Activated CD4-positive, CD25-positive, alpha-beta regulatory T cell treated with anti-CD3 and anti-CD28 coated beads, Interleukin-2, amount 50 U/mL, for 24 hours (primary cell): ENCODE data around the gene AGO3.
A peak's percentile ranks its signal among the peaks of the same experiment; 100 is the strongest.

Source experiments
- ATAC-seq, 2 donors: fragments of 150-1000 bp; cut with Tn5 transposase; one replicate each; pipeline ENCODE4 v1.10.0; 2021; ENCODE audit warnings: mild to moderate bottlenecking in 1 of 2, moderate library complexity in 1 of 2

Gene AGO3

DNA sequence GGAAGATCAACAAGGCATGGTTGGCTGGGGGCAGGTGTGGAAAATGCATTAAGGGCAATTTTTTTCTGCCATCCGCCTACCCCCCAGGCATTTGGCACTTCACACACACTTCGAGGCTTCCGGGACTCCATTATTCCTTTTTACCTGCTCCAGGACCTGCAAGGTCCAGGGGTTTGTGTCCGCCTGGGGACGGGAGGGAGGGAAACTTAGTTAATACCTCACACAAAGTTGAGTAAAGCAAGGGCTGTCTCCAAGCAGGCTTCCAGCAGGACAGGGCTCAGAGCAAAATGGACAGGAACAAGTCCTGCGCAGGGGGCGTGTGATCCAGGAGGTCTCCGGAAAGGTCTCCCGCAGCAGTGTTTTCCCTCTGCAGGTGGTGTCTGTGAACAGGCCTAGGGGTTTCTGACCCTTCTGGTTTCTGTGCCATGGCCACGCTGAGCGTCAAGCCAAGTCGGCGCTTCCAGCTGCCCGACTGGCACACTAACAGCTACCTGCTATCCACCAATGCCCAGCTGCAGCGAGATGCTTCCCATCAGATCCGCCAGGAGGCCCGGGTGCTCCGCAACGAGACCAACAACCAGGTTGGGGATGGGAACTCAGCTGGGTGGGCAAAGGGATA, 153.7 kb downstream of the AGO3 start:
- no peak for ATAC-seq

DNA sequence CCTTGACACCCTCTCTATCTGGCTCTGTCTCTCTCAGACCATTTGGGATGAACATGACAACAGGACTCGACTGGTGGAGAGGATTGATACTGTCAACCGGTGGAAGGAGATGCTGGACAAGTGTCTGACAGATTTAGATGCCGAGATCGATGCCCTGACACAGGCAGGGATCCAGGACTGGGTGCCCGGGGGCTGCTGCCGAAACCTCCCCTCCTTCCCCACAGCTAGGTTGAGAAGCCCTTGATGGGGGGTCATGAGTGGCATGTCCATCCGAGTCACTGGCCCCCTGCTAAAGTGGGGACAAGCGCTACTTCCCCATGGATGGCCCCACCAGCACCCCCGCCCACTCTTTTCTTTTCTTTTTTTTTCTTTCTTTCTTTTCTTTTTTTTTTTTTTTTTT, 154.2 kb downstream of the AGO3 start:
- ATAC-seq, result no peak

GRCh38 chr1:36085686-36086526, 155.0 kb downstream of the AGO3 start:
- no peak for ATAC-seq

- no peak for ATAC-seq
These were observed 155.8 kb downstream of the AGO3 start for GRCh38 chr1:36086529-36087232.

DNA sequence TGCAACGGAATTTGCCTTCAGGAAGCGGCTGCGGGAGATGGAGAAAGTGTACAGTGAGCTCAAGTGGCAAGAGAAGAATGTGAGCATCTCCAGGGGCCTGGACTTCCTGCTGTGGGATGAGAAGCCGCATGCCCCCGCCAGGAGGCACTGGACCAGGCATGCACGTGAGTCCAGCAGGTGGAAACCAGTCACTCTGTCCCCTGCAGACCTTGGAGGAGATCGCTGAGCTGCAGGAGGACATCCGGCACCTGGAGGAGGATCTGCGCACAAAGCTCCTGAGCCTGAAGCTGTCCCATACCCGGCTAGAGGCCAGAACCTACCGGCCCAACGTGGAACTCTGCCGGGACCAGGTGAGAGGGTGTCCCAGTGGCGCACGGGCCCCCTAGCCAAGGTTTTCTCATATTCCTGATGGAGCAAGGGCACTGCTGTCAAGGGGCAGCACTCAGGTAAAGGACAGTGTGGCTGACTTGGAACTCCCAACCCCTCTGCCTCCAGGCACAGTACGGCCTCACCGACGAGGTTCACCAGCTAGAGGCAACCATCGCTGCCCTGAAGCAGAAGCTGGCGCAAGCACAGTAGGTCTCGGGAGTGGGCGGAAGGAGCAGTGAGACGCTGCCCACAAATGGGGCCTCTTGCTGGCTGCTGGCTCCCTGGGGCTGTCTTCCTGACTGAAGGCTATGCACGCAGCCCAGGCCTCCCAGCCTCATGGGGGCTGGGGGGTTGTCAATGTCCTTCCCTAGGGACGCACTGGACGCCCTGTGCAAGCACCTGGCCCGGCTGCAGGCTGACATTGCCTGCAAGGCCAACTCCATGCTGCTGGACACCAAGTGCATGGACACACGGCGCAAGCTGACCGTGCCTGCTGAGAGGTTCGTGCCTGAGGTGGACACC, 156.6 kb downstream of the AGO3 start:
- no peak for ATAC-seq

GRCh38 chr1:36088265-36088576, 157.3 kb downstream of the AGO3 start:
- ATAC-seq, result peak; percentile 10 to 19

DNA sequence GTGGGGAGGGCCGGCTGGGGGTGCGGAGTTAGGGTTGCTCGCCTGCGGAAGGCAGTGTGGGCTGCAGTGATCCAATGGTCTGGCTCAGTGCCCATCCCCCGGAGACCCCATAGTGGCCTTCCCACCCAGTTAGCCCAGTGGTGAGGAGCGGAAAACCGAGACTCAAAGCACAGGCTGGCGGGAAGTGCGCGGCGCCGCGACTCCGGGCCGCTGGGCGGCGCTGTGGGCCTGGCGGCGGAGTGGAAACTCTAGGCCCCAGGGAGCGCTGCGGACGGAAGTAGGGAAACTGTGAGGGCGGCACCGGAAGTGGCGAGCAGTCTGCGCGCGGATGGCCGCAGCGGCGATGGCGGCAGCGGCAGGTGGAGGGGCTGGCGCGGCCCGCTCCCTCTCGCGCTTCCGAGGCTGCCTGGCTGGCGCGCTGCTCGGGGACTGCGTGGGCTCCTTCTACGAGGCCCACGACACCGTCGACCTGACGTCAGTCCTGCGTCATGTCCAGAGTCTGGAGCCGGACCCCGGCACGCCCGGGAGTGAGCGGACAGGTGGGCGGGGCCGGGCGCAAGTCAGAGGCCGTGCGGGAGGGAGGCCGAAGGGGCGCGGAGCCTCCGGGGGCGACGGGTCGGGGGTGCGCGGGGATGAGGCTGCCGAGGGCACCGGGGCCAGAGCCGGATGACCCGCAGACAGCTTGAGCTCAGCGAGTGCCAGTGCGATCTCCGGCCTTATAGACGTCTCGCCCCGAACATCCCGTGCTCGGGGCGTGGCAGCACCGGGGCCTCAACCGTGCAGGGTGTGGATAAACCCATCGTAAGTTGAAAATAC, 157.9 kb downstream of the AGO3 start, which contains the start of gene ADPRS:
Gene ADPRS (plus strand): TSS at position 316 of the 816 bp plus-strand sequence. CDS start 13 bp downstream, at position 329.
- peak; percentile 90 to 92 for ATAC-seq

DNA sequence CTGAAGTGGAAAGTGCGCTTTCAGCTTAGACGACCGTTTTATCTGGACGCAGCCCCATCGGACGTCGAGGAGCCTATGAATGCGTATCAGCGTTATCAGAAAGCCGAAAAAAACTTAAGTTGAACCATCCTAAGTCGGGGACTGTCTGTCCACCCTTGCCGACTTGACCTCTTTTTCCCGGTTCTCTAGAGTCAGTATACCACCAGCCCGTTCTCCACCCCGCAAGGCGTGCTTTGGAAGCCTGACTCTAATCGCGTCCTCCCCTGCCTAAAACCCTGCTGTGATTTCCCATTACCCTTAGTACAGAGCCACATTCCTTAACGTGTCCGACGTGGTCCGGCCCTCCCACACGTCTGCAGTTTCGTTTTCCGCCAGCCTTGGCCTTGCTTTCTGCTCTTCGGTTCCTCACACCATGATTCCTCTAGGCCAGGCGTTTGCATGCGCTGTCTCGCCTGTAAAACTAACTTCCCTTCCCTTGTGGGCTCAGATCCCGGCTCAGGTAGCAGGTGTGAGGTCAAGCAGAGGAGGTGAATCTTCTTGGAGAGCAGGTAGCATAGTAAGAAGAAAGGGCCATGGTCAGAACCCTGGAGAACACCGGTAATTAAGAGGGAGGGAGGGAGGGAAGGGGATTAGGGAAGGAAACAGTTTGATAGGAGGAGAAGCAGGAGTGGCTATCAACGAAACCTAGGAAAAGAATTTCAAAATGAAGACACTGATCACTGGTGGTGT, 158.7 kb downstream of the AGO3 start:
- ATAC-seq, result no peak

DNA sequence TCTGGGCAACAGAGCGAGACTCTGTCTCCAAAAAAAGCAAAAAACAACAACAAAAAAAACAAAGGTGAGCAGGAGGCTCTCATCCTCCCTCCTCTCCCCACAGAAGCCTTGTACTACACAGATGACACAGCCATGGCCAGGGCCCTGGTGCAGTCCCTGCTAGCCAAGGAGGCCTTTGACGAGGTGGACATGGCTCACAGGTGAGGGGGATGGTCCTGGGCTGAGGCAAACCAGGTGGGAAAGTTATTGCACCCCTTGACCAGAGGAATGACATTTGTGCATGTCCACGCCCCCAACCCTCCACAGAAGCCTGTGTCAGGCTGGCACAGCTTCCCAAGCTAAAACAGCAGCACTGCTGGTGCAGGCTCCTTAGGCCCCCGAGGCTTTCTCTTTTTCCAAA, 160.2 kb downstream of the AGO3 start:
- ATAC-seq, result no peak

GRCh38 chr1:36091698-36092097, 160.8 kb downstream of the AGO3 start:
- ATAC-seq, result no peak

DNA sequence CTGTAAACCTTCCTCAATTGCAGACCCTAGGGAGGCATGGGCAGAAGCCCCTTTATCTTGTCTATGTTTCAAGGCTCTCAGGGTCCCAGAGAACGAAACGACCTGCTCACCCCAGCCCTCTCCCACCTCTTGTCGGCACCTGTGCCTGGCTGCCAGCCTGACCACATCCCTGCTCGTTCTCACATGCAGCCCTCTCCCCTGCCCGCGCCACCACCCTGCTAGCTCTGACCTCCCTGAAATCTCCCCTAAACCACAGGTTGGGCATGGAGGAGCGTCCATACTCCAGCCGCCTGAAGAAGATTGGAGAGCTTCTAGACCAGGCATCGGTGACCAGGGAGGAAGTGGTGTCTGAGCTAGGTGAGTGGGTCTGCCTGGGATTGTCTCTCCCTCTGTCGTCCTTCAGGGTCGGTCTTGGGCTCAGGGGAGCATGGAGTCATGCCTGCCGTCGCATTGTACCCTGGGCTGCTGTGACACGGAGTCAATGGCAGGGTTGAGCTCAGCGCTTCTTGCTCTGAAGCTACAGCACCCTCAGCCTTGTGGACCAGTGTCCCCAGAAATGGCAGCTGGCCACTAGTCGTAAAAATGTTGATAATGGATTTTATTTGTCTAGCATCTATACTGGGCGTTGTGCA, 161.4 kb downstream of the AGO3 start:
- ATAC-seq, result no peak

DNA sequence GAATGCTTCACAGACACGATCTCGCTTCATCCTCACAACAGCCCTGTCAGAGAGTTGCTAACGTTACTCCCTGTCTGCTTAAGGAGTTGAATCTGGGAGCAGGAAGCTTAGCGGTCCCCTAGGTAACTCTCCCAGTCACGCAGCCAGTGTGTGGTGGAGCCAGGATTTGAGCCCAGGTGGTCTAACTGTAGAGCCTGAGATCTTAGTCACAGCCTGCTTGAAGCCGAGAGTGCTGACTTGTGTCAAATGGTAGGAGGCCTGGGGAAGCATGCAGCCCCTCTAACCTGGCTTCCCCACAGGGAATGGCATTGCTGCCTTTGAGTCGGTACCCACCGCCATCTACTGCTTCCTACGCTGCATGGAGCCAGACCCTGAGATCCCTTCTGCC, 161.9 kb downstream of the AGO3 start:
- ATAC-seq, result no peak

GRCh38 chr1:36093226-36093625, 162.3 kb downstream of the AGO3 start:
- ATAC-seq, result no peak

DNA sequence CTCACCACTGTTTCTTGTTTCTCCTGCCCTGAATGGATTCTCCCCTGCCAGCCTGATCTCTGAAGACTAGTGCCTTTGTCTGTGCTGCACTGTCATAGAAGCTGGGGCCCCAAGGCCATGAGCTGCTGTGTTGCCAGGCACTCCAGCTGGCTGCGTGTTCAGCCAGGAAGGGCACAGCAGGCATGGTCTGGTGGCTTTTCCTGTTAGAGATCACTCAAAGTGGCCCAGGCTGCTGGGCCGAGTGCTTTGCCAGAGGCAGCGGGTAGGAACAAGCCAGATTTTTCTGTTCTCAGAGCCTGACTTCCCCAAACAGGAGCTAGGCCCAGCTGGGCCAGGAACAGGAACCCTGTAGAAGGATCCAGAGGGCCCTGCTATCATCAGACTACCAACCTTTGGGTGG, 163.0 kb downstream of the AGO3 start:
- ATAC-seq, result no peak

GRCh38 chr1:36094621-36095061, 163.7 kb downstream of the AGO3 start:
- no peak for ATAC-seq

DNA sequence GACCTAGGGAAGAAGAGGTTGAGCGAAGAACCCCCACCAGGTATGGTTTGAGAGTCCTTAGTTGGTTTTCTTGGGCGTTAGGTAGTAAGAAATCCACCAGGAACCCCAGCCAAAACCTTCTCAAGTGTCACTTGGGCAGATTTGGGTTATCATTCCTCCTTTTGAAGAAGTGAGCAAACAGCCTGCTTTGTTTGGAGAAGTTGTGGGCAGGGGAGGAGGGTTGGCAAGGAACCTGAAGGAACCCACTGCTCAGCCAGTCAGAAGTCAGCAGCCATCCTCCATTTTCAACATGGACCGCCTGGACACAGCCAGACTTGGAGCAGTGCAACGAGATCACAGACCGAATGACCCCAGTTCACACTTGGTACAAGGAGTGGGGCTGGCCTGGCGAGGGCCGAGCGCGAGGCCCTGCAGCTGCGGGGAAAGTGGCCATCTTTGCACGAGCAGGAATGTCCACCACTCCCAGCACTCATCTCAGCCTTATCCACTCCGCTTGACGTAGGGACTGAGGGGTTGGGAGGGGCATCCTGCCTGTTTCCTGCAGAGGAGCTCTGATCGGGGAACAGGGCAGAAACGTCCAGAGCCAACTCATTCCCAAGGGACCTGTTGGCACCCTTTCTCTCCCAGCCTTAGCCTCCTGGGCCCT, 165.0 kb downstream of the AGO3 start:
- no peak for ATAC-seq

DNA sequence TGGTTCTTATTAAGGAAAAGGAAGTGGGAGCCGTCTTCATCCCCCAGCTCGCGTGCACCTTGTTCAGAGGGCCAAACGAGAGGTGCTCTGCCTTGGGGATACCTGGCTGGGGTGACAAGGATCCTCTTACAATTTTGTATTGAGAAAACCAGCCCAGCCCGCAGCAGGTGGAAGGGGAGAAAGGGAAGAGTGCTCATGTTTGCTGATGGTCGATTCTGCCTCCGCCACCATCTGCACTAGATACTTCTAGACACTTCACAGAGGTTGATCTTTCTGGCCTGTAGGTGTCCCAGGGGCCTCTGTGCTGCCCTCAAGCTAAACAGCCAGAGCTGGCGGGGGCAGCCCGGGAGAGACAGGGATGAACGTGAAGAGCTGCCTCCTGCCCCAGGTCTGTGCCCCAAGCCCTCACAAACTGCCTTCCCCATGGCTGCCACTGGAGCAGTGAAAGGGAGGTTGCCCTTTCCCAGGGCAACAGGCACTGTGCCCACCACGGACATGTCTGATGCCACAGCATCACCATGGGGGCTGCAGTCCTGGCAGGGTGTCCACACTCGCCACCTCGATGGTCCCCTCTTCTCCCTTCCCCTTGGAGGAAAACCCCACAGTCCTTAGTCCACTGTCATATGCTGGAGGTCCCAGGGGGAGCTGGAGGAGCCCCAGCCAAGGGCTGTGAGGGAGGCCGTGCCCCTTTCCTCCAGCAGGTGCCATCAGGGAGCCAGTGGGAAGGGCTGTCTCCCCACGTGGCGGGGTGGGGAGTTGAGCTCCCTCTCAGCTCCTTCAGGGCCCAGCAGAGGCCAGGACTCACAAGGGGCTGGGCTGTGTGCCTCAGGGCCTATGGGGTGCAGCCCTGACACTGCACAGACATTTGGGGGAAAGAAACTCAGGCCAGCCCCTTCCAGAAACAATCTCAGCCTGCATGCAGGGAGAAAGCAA, 165.9 kb downstream of the AGO3 start:
- ATAC-seq, result no peak

DNA sequence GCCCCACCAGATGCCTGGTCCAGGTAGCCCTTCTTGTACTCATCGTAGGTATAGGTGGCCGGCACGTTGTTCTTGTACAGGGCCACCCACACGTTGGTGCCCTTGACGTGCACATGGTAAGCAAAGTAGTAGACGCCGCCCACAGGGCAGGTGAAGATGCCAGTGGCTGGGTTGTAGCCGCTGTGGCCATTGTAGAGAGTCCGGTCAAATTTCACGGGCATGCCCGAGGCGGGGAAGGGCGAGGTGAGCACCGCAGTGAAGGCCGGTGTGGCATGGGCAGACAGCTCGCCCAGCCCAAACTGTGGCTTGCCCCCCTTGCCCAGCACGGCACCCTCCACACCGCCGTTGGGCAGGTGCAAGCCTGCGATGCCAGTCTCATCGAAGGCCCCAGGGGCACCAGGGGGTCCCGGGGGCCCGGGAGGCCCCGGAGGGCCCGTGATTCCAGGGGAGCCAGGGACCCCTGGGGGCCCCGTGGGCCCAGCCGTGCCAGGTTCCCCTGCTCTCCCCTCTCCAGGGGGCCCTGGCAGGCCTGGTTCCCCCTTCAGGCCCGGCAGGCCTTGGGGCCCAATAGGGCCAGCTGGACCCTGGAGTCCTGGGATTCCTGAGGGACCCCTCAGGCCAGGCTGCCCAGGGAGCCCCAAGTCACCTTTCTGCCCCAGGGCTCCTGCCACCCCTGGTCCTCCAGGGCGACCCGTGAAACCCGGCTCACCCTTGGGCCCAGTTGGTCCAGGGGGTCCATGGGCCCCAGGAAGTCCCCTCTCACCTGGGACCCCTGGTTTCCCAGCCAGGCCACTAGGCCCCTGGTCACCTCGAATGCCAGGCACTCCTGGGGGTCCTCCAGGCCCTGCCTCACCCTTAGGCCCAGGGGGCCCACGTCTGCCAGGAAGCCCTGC, 167.0 kb downstream of the AGO3 start:
- ATAC-seq, result no peak
